Neural progenitor cell (in vitro differentiated cells): Measurements from ENCODE around the gene MTAP.

Experiments used
- CTCF ChIP-seq: fragments of 200-600 bp; sonication (generic); IDR thresholded peaks from 2 replicates; pipeline ENCODE4 v1.5.1; 2017; ENCODE audit warnings: antibody characterized with exemption, mild to moderate bottlenecking
- EZH2 ChIP-seq: fragments of 200-600 bp; sonication (generic); IDR thresholded peaks from 2 replicates; pipeline ENCODE4 v1.6.1; 2017; ENCODE audit warnings: antibody characterized with exemption, mild to moderate bottlenecking, moderate library complexity

- TF ChIP-seq CTCF (no peak), EZH2 (no peak)
Measured at GRCh38 chr9:21781656-21782055, 20.8 kb upstream of the MTAP start.
